B cell (primary cell): ENCODE data around the gene IFI35. TPM values are rescaled to one million over a fixed set of nuclear protein-coding genes. Genes with fewer than 3 reads are reported as not detected.
"Not testable (repeated sequence)": the region's sequence is repeated elsewhere in the genome, so short reads cannot be mapped to it uniquely, and the experiment has no call there.

Source experiments
- ATAC-seq: fragments of 200-7000 bp; cut with Tn5 transposase; one replicate; pipeline ENCODE4 v1.10.0; 2021; ENCODE audit warnings: low read depth, mild to moderate bottlenecking, moderate number of reproducible peaks, moderate library complexity
- CTCF ChIA-PET: fragments of 350-600 bp; sonication (Branson Sonifier 250); formaldehyde crosslinking; loops from one replicate; lab custom pipeline; 2021; ENCODE audit warnings: antibody characterized with exemption, inconsistent platforms; lab: Charles Lee
- POLR2A ChIA-PET: fragments of 350-600 bp; sonication (Branson Sonifier 250); formaldehyde crosslinking; loops from one replicate; lab custom pipeline; 2021; ENCODE audit warnings: antibody characterized with exemption; lab: Charles Lee
- DNase-seq: peaks from one replicate; pipeline ENCODE4 v3.0.0; 2013
- H2AFZ ChIP-seq: 2 replicates; pipeline ENCODE4 v1.6.1; 2012; ENCODE audit warnings: mild to moderate bottlenecking, low read depth, low read length; ENCODE audit not compliant: insufficient read depth, poor library complexity, severe bottlenecking
- H3K27ac ChIP-seq, 2 donors: 1 replicate in 1 of 2; 2 replicates in 1 of 2; pipeline ENCODE4 v1.5.1; 2012 to 2013; ENCODE audit warnings: low read length in 2 of 2, mild to moderate bottlenecking in 2 of 2, moderate library complexity in 1 of 2
- H3K27me3 ChIP-seq, 4 experiments: fragments of 200-600 bp in 1 of 4; sonication (generic) in 1 of 4; replicated peaks in 1 of 4; 1 replicate in 2 of 4; 2 replicates in 2 of 4; pipeline versions ENCODE4 v1.6.1 to v1.7.0; 2013 to 2016; ENCODE audit warnings: low read length in 3 of 4, mild to moderate bottlenecking in 2 of 4, mixed read lengths in 1 of 4, moderate library complexity in 1 of 4; ENCODE audit not compliant: insufficient read depth in 4 of 4, control insufficient read depth in 3 of 4; ENCODE audit errors: control extremely low read depth in 1 of 4
- H3K36me3 ChIP-seq, 2 experiments: replicated peaks in 1 of 2; 1 replicate in 1 of 2; 2 replicates in 1 of 2; pipeline versions ENCODE4 v1.6.1 to v1.7.1; 2013; ENCODE audit warnings: low read length in 1 of 2; ENCODE audit not compliant: insufficient read depth in 2 of 2, control insufficient read depth in 1 of 2; ENCODE audit errors: control extremely low read depth in 1 of 2, extremely low read depth in 1 of 2
- H3K4me1 ChIP-seq, 2 donors: fragments of 200-600 bp in 1 of 2; sonication (generic) in 1 of 2; 1 replicate in 1 of 2; 2 replicates in 1 of 2; pipeline versions ENCODE4 v1.5.1 to v1.6.1; 2013 to 2017; ENCODE audit warnings: low read length in 2 of 2; ENCODE audit not compliant: control insufficient read depth in 2 of 2, insufficient read depth in 2 of 2
- H3K4me2 ChIP-seq: replicated peaks from 2 replicates; pipeline ENCODE3; 2012; ENCODE audit warnings: mild to moderate bottlenecking, low read depth, low read length; ENCODE audit not compliant: poor library complexity, severe bottlenecking
- H3K4me3 ChIP-seq, 5 experiments: fragments of 200-600 bp in 1 of 5; sonication (generic) in 1 of 5; 1 replicate in 3 of 5; 2 replicates in 2 of 5; pipeline versions ENCODE4 v1.5.1 to v1.7.0; 2011 to 2016; ENCODE audit warnings: low read length in 4 of 5, mild to moderate bottlenecking in 4 of 5, low read depth in 2 of 5, control low read depth in 1 of 5, moderate library complexity in 1 of 5; ENCODE audit not compliant: insufficient read depth in 1 of 5; ENCODE audit errors: control extremely low read depth in 1 of 5, extremely low read depth in 1 of 5
- H3K79me2 ChIP-seq: fragments of 200-600 bp; sonication (generic); one replicate; pipeline ENCODE4 v1.6.0; 2016; ENCODE audit warnings: low read length; ENCODE audit not compliant: control insufficient read depth, insufficient read depth
- H3K9ac ChIP-seq: fragments of 200-600 bp; sonication (generic); 2 replicates; pipeline ENCODE4 v1.6.1; 2017; ENCODE audit warnings: mild to moderate bottlenecking, low read length, moderate library complexity
- H3K9me3 ChIP-seq, 3 donors: one replicate each; pipeline versions ENCODE4 v1.6.1 to v1.7.1; 2013; ENCODE audit warnings: low read length in 2 of 3; ENCODE audit not compliant: control insufficient read depth in 2 of 3, insufficient read depth in 1 of 3; ENCODE audit errors: control extremely low read depth in 1 of 3
- H4K20me1 ChIP-seq: 2 replicates; pipeline ENCODE4 v1.6.0; 2012; ENCODE audit warnings: mild to moderate bottlenecking, low read length; ENCODE audit not compliant: insufficient read depth, control insufficient read depth, poor library complexity, severe bottlenecking
- H3K27ac Mint-ChIP-seq: one replicate; pipeline ENCODE4 v1.8.0; 2021; ENCODE audit warnings: mixed read lengths
- H3K27me3 Mint-ChIP-seq: one replicate; pipeline ENCODE4 v1.8.0; 2021; ENCODE audit warnings: mixed read lengths
- H3K4me1 Mint-ChIP-seq: one replicate; pipeline ENCODE4 v1.8.0; 2021; ENCODE audit warnings: mixed read lengths
- H3K4me3 Mint-ChIP-seq: one replicate; pipeline ENCODE4 v1.8.0; 2021; ENCODE audit warnings: mixed read lengths
- H3K9me3 Mint-ChIP-seq: one replicate; pipeline ENCODE4 v1.8.0; 2022; ENCODE audit warnings: mixed read lengths; ENCODE audit not compliant: insufficient read depth
- CTCF ChIP-seq: fragments of 200-600 bp; IDR thresholded peaks from one replicate; pipeline ENCODE4 v1.8.0; 2022; ENCODE audit warnings: antibody characterized with exemption, mild to moderate bottlenecking
- EZH2 ChIP-seq: IDR thresholded peaks from 2 replicates; pipeline ENCODE4 v1.6.1; 2012; ENCODE audit warnings: borderline replicate concordance, low read depth, mild to moderate bottlenecking, moderate library complexity, low read length; ENCODE audit not compliant: insufficient read depth, poor library complexity, severe bottlenecking
- WGBS: methylation state at CpG from one replicate; pipeline ENCODE4 v1.1.5; 2013; ENCODE audit warnings: missing lambda C conversion rate; ENCODE audit not compliant: insufficient coverage; 5-methylcytosine and 5-hydroxymethylcytosine counted together
- intact Hi-C: fragments of 100-400 bp; cut with micrococcal nuclease; formaldehyde crosslinking; loops from one replicate; pipeline ENCODE4 v1.10.0; 2022
- polyA plus RNA-seq: library from polyadenylated mRNA; depleted of rRNA; stranded (reverse); fragments of >200 nt; gene quantifications from 2 replicates; pipeline ENCODE4 v1.2.3, GENCODE V29; 2012
- total RNA-seq, 2 donors: library from RNA; stranded (reverse); fragments of 120-200 nt in 1 of 2; gene quantifications; 1 replicate in 1 of 2; 2 replicates in 1 of 2; pipeline versions ENCODE4 v1.2.3 to v1.2.4, GENCODE V29; 2013 to 2022

The IFI35 gene
- total and polyA plus RNA-seq, 2 donors (not counting 1 experiment from before 2014, with no cell fraction given), result 37.2 to 42.2 TPM

GRCh38 chr17:42992872-42993271 is 13.7 kb upstream of the IFI35 start:
- POLR2A ChIA-PET, result interaction anchor here (0.7 kb wide), 1 partner anchor 401 kb away, joined by 3 read pairs; no protein-coding TSS in a partner anchor
- Histone ChIP-seq H3K36me3 (peaks cover 27 to 48% of the 10 kb centered on the region in 2 experiments), H3K9me3 (no peaks in the 10 kb centered on the region), H3K27ac (no peak overlapping the region), H4K20me1 (peaks cover 5% of the 10 kb centered on the region), H3K4me2 (no peak overlapping the region), H3K27me3 (no peaks in the 10 kb centered on the region), H3K4me1 (peaks cover 17 to 18% of the 10 kb centered on the region in 2 donors), H2AFZ (no peak overlapping the region), H3K79me2 (peaks cover 42% of the 10 kb centered on the region), H3K9ac (no peak overlapping the region), H3K4me3 (no peak overlapping the region)
- Mint-ChIP-seq H3K27ac (peak overlapping the region; percentile 50), H3K9me3 (no peaks in the 10 kb centered on the region), H3K27me3 (no peaks in the 10 kb centered on the region), H3K4me3 (no peak overlapping the region), H3K4me1 (peaks cover 30% of the 10 kb centered on the region)
- 98% methylated on average over 4 of the region's 5 CpGs for WGBS
- CTCF ChIA-PET, result interaction anchor here (1.3 kb wide), 1 partner anchor 12 kb away, joined by 3 read pairs; the partner anchor contains the start of gene RUNDC1
- DNase-seq (no peak), ATAC-seq (no peak)
- TF ChIP-seq EZH2, result no peak
- TF ChIP-seq CTCF, result no peak
- intact Hi-C loops, result loop anchor here (10.0 kb wide), 1 partner anchor 418 kb away; the partner anchor contains the start of gene PSMC3IP

GRCh38 chr17:42993913-42994312 is 12.7 kb upstream of the IFI35 start:
- POLR2A ChIA-PET, DNase-seq, H3K9me3 Mint-ChIP-seq, H3K4me3 Mint-ChIP-seq, H3K4me3 ChIP-seq, H3K9ac ChIP-seq, H2AFZ ChIP-seq, H3K27me3 Mint-ChIP-seq, H4K20me1 ChIP-seq, H3K4me2 ChIP-seq, H3K27me3 ChIP-seq, H3K27ac Mint-ChIP-seq, ATAC-seq, H3K9me3 ChIP-seq, CTCF ChIA-PET: not testable (repeated sequence)
- Histone ChIP-seq H3K79me2 (peaks cover 38% of the 10 kb centered on the region), H3K36me3 (peaks cover 19 to 38% of the 10 kb centered on the region in 2 experiments), H3K4me1 (peaks cover 19 to 21% of the 10 kb centered on the region in 2 donors), H3K27ac (peak overlapping the region in 1 of 2 donors; percentile 6)
- WGBS, result 93% methylated on average over 2 of the region's 10 CpGs
- peaks cover 39% of the 10 kb centered on the region for H3K4me1 Mint-ChIP-seq
- intact Hi-C loops, result loop anchor here (10.0 kb wide), 1 partner anchor 419 kb away; the partner anchor contains the start of gene PSMC3IP
